Femur (tissue), 1 donor: ENCODE results near the gene FSIP1.

Experiments
- DNase-seq: peaks from one replicate; pipeline ENCODE4 v3.0.0-alpha.2; 2017

Gene FSIP1

GRCh38 chr15:39580117-39580484 is 202.5 kb downstream of the FSIP1 start:
- peak; percentile 97 for DNase-seq

GRCh38 chr15:39579487-39580116 is 203.0 kb downstream of the FSIP1 start:
- DNase-seq: peak; percentile 82

- no peak for DNase-seq
Measured at GRCh38 chr15:39578851-39579486, 203.7 kb downstream of the FSIP1 start.

GRCh38 chr15:39575180-39575579 is 207.5 kb downstream of the FSIP1 start:
- no peak for DNase-seq

- no peak for DNase-seq
Measured at GRCh38 chr15:39574427-39574826, 208.2 kb downstream of the FSIP1 start.

GRCh38 chr15:39573844-39574243 is 208.8 kb downstream of the FSIP1 start:
- DNase-seq: no peak

GRCh38 chr15:39573287-39573686 is 209.4 kb downstream of the FSIP1 start:
- no peak for DNase-seq

GRCh38 chr15:39565851-39566250 is 216.8 kb downstream of the FSIP1 start:
- no peak for DNase-seq

GRCh38 chr15:39564972-39565665 is 217.5 kb downstream of the FSIP1 start:
- DNase-seq: no peak

- DNase-seq: no peak
Measured at GRCh38 chr15:39558421-39558820, 224.2 kb downstream of the FSIP1 start.

GRCh38 chr15:39556461-39556860 is 226.2 kb downstream of the FSIP1 start:
- DNase-seq: no peak

GRCh38 chr15:39555885-39556284 is 226.8 kb downstream of the FSIP1 start:
- no peak for DNase-seq

- DNase-seq: no peak
Measured at GRCh38 chr15:39554746-39555387, 227.8 kb downstream of the FSIP1 start.

GRCh38 chr15:39553947-39554693 is 228.5 kb downstream of the FSIP1 start:
- DNase-seq: no peak

- no peak for DNase-seq
Measured at GRCh38 chr15:39552556-39552955, 230.1 kb downstream of the FSIP1 start.

GRCh38 chr15:39551476-39551875 is 231.2 kb downstream of the FSIP1 start:
- no peak for DNase-seq
